ENCODE measurements around the gene DENND2A.

Gene DENND2A

GRCh38 chr7:140495514-140496097 lies 145.0 kb downstream of the DENND2A start:
- no peak for DNase-seq

DNA sequence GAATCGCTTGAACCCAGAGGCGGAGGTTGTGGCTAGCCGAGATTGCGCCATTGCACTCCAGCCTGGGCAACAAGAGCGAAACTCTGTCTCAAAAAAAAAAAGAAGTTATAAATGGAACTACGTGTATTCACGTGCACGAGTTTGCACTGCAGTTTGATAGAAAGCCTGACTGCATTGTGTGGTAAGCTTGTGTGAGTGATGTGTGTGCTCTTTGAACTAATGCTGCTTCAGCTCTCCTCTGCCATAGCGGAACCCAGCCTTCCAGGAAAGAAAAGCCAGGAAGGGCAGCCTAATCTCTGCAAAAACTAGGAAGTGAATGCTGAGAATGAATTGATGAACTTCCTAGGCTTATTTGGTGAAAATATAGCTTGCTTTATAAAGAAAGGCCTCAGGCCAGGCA lies 145.7 kb downstream of the DENND2A start:
- DNase-seq: no peak

- no peak for DNase-seq
Measured at GRCh38 chr7:140489026-140489359, 151.6 kb downstream of the DENND2A start.

- no peak for DNase-seq
Measured at GRCh38 chr7:140485500-140486265, 154.9 kb downstream of the DENND2A start.

GRCh38 chr7:140484951-140485499 lies 155.6 kb downstream of the DENND2A start:
- DNase-seq: no peak

- DNase-seq: no peak
Measured at GRCh38 chr7:140484479-140484878, 156.1 kb downstream of the DENND2A start.

DNA sequence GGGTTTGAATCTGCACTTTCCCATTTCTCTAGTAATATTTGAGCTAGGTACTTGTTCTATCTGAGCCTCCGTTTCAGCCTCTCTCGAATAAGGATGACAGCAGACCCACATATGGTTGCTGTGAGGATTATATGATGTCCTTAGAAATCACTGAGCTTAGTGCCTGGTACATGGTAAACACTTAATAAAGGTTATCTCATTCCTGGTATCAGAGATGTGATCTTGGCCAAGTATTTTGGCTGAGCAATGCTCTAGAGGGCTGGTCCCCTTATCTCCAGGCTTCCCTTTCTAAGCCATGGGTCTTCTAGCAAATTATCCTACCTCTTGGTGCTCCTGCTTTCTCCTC lies 160.9 kb downstream of the DENND2A start:
- no peak for DNase-seq

- peak; percentile 93 for DNase-seq
Measured at GRCh38 chr7:140479062-140479738, 161.4 kb downstream of the DENND2A start, which contains the start of gene MKRN1. MKRN1 (minus strand) TSS chr7:140479505; CDS start chr7:140479344, 161 bp downstream.

GRCh38 chr7:140478246-140479061 lies 162.2 kb downstream of the DENND2A start:
- DNase-seq: peak; percentile 34

DNA sequence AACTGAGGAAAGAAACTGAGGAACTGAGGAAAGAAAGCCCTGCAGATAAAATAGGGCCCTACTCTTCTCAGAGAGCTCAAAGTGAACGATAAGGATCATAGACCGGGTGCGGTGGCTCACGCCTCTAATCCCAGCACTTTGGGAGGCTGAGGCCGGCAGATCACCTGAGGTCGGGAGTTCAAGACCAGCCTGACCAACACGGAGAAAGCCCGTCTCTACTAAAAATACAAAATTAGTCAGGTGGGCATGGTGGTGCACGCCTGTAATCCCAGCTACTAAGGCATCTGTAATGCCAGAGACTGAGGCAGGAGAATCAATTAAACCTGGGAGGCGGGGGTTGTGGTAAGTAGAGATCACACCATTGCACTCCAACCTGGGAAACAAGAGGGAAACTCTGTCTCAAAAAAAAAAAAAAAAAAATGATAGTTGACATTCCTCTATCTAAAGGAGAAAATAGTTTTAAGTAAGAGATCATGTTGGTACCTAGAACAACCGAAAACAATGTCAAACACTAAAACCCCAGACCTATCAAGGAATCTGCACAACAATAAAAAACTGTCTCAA lies 163.8 kb downstream of the DENND2A start:
- DNase-seq: no peak

DNA sequence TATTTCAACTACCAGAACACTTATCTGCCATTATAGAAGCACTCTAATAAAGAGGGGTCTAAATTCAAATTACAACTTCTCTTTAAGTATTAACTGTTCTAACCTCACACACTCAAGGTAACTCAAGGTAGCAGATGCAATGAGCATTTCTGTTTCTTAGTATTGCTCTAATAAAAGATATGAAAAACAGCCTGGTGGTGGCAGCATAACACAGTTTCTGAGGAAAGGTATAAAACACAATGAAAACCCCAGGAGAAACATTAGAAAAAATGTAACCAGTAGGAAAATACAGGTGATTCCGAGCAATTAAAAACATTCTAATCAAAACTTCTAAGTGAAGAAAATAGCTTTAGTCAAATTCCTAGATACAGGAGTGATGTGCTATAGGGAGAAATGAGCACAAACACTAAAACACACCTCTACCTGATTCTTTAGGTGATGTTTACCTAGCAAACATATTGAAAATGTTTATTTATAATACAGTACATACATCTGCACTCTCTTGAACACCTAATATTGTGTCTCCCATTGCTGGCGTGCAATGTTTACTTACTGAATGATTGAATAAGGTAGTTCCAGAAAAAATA lies 164.8 kb downstream of the DENND2A start:
- peak; percentile 57 for DNase-seq

Data from stimulated activated CD4-positive, alpha-beta T cell treated with anti-CD3 and anti-CD28 coated beads, Interleukin-4, amount 100 ng/mL, for 24 hours (primary cell).